Effector CD8-positive, alpha-beta T cell (primary cell): ENCODE measurements around the gene FIBCD1.
"Not testable (repeated sequence)": the region's sequence is repeated elsewhere in the genome, so short reads cannot be mapped to it uniquely, and the experiment has no call there.

Experiments used
- DNase-seq: peaks from one replicate; lab custom pipeline; 2025; lab: John Stamatoyannopoulos, UW

Gene FIBCD1

GRCh38 chr9:130954925-130955324, 15.9 kb upstream of the FIBCD1 start:
- not testable (repeated sequence) for DNase-seq

- DNase-seq, result no peak
Measured at GRCh38 chr9:130954317-130954716, 15.3 kb upstream of the FIBCD1 start.

- DNase-seq, result no peak
Measured at GRCh38 chr9:130952065-130952762, 13.2 kb upstream of the FIBCD1 start.

GRCh38 chr9:130950039-130950311, 10.9 kb upstream of the FIBCD1 start:
- no peak for DNase-seq

- no peak for DNase-seq
Measured at GRCh38 chr9:130949188-130950038, 10.4 kb upstream of the FIBCD1 start.

- DNase-seq, result no peak
Measured at GRCh38 chr9:130948266-130948665, 9.2 kb upstream of the FIBCD1 start.

- no peak for DNase-seq
Measured at GRCh38 chr9:130947618-130948140, 8.6 kb upstream of the FIBCD1 start.

GRCh38 chr9:130946766-130947617, 7.9 kb upstream of the FIBCD1 start:
- no peak for DNase-seq

- DNase-seq, result no peak
Measured at GRCh38 chr9:130945173-130945572, 6.1 kb upstream of the FIBCD1 start.

GRCh38 chr9:130944510-130945058, 5.5 kb upstream of the FIBCD1 start:
- no peak for DNase-seq

- no peak for DNase-seq
Measured at GRCh38 chr9:130943777-130944176, 4.7 kb upstream of the FIBCD1 start.

GRCh38 chr9:130943221-130943620, 4.2 kb upstream of the FIBCD1 start:
- DNase-seq, result no peak

- no peak for DNase-seq
Measured at GRCh38 chr9:130942679-130943078, 3.6 kb upstream of the FIBCD1 start.

- no peak for DNase-seq
Measured at GRCh38 chr9:130942084-130942483, 3.0 kb upstream of the FIBCD1 start.

- DNase-seq, result peak; percentile 39
Measured at GRCh38 chr9:130940693-130941576, 1.9 kb upstream of the FIBCD1 start.

- DNase-seq, result no peak
Measured at GRCh38 chr9:130940027-130940549, 1.0 kb upstream of the FIBCD1 start.

GRCh38 chr9:130939405-130940026, 469 bp upstream of the FIBCD1 start:
- no peak for DNase-seq

GRCh38 chr9:130938184-130938651, 829 bp downstream of the FIBCD1 start:
- DNase-seq, result no peak

GRCh38 chr9:130937146-130938076, 1.6 kb downstream of the FIBCD1 start:
- no peak for DNase-seq
